HepG2 (cell line): Measurements from ENCODE around the gene TCFL5. TPM values are rescaled to one million over a fixed set of nuclear protein-coding genes. Genes with fewer than 3 reads are reported as not detected.
A peak's percentile ranks its signal among the peaks of the same experiment; 100 is the strongest.

Experiments used
- ATF4 ChIP-seq, 2 experiments: fragments of 450-650 bp in 1 of 2; sonication (generic) in 1 of 2; formaldehyde crosslinking; IDR thresholded peaks; 2 replicates each; pipeline versions ENCODE4 v1.5.0 to v1.8.0; 2020 to 2022; ENCODE audit warnings: mild to moderate bottlenecking in 1 of 2, missing genetic modification reagents in 1 of 2
- ELF1 ChIP-seq: sonication (generic); formaldehyde crosslinking; IDR thresholded peaks from 2 replicates; pipeline ENCODE4 v1.4.0; 2020; ENCODE audit warnings: missing genetic modification reagents
- HIC2 ChIP-seq: sonication (generic); formaldehyde crosslinking; IDR thresholded peaks from 2 replicates; pipeline ENCODE4 v1.9.0; 2022; ENCODE audit warnings: low read depth, missing genetic modification reagents
- KDM3A ChIP-seq: IDR thresholded peaks from 2 replicates; pipeline ENCODE4 v1.6.1; 2018; ENCODE audit warnings: low read depth, missing compliant biosample characterization
- KLF6 ChIP-seq: IDR thresholded peaks from 2 replicates; pipeline ENCODE4 v1.8.0; 2016; ENCODE audit warnings: missing biosample characterization, missing genetic modification reagents
- MAFK ChIP-seq, 2 experiments: IDR thresholded peaks in 1 of 2; conservative IDR thresholded peaks in 1 of 2; 2 replicates each; pipeline ENCODE4 v1.6.1; 2011; ENCODE audit warnings: improper control_type of control experiment in 2 of 2, low read length in 2 of 2
- MTERF4 ChIP-seq: sonication (generic); formaldehyde crosslinking; IDR thresholded peaks from 2 replicates; pipeline ENCODE4 v1.8.0; 2023; ENCODE audit warnings: mild to moderate bottlenecking, missing genetic modification reagents
- PAWR ChIP-seq: sonication (generic); formaldehyde crosslinking; IDR thresholded peaks from 2 replicates; pipeline ENCODE4 v1.4.0; 2020; ENCODE audit warnings: missing genetic modification reagents, mild to moderate bottlenecking, borderline replicate concordance
- REST ChIP-seq, 2 experiments: IDR thresholded peaks; 2 replicates each; pipeline ENCODE4 v1.6.1; 2011 to 2012; ENCODE audit warnings: low read length in 2 of 2, borderline replicate concordance in 1 of 2, low read depth in 1 of 2, mild to moderate bottlenecking in 1 of 2, moderate library complexity in 1 of 2
- TBX2 ChIP-seq: sonication (generic); formaldehyde crosslinking; IDR thresholded peaks from 2 replicates; pipeline ENCODE4 v1.5.0; 2020; ENCODE audit warnings: missing genetic modification reagents, mild to moderate bottlenecking, borderline replicate concordance
- ZBTB37 ChIP-seq: sonication (generic); formaldehyde crosslinking; IDR thresholded peaks from 2 replicates; pipeline ENCODE4 v1.4.0; 2020; ENCODE audit warnings: mild to moderate bottlenecking, missing genetic modification reagents
- ZBTB42 ChIP-seq: sonication (generic); formaldehyde crosslinking; IDR thresholded peaks from 2 replicates; pipeline ENCODE4 v1.5.0; 2020; ENCODE audit warnings: mild to moderate bottlenecking, missing genetic modification reagents
- ZNF18 ChIP-seq: sonication (generic); formaldehyde crosslinking; IDR thresholded peaks from 2 replicates; pipeline ENCODE4 v1.8.0; 2022; ENCODE audit warnings: mild to moderate bottlenecking, missing genetic modification reagents; ENCODE audit not compliant: insufficient replicate concordance
- ZNF34 ChIP-seq: sonication (generic); formaldehyde crosslinking; IDR thresholded peaks from 2 replicates; pipeline ENCODE4 v1.4.0; 2020; ENCODE audit warnings: mild to moderate bottlenecking, missing genetic modification reagents, borderline replicate concordance
- ZNF761 ChIP-seq: sonication (generic); formaldehyde crosslinking; conservative IDR thresholded peaks from 2 replicates; pipeline ENCODE4 v1.4.0; 2020; ENCODE audit warnings: mild to moderate bottlenecking, missing genetic modification reagents
- ZNF773 ChIP-seq: sonication (generic); formaldehyde crosslinking; IDR thresholded peaks from 2 replicates; pipeline ENCODE4 v1.4.0; 2020; ENCODE audit warnings: missing genetic modification reagents, borderline replicate concordance
- ZNF883 ChIP-seq: sonication (generic); formaldehyde crosslinking; IDR thresholded peaks from 2 replicates; pipeline ENCODE4 v1.5.1; 2020; ENCODE audit warnings: mild to moderate bottlenecking, missing genetic modification reagents; ENCODE audit errors: not compliant biosample characterization
- polyA plus RNA-seq, 8 experiments: library from polyadenylated mRNA; depleted of rRNA in 3 of 8; stranded (reverse) in 7 of 8; unstranded in 1 of 8; fragments of >200 nt; fragmentation: Illumina TruSeq in 4 of 8; extraction: Trizol in 4 of 8; gene quantifications; 2 replicates each; pipeline versions ENCODE4 v1.2.1 to v1.2.3, GENCODE V29; 2011 to 2016; ENCODE audit warnings: low read depth in 4 of 8, missing spikeins in 1 of 8, mixed read lengths in 1 of 8; ENCODE audit not compliant: insufficient read depth in 1 of 8
- total RNA-seq, 5 experiments: library from RNA; depleted of rRNA; stranded (reverse); fragments of >200 nt; fragmentation: Illumina TruSeq; extraction: Trizol; gene quantifications; 2 replicates each; pipeline ENCODE4 v1.2.3, GENCODE V29; 2016; ENCODE audit warnings: low read depth in 1 of 5

TCFL5 gene
- total and polyA plus RNA-seq, 2 of the 13 experiments (the other 11 are each of a cell fraction or from before 2014, with no cell fraction given), result 14.8 to 20.0 TPM

- peak; percentile 9 for TF ChIP-seq ZNF883 (CRISPR knock-in tag)
- peak; percentile 90; the same call in 1 of the 2 replicates for TF ChIP-seq KLF6 (CRISPR knock-in tag)
- TF ChIP-seq TBX2 (CRISPR knock-in tag), result peak; percentile 81
- TF ChIP-seq ZBTB42, result peak; percentile 28; the same call in 1 of the 2 replicates
- no peak for TF ChIP-seq MAFK (conservative IDR thresholded peaks at IDR 0.05 in 1 of 2, IDR thresholded peaks at IDR 0.05 in 1 of 2; ENCODE audit: low read length in 2 of 2)
- peak; percentile 76 for TF ChIP-seq HIC2
- TF ChIP-seq ELF1 (CRISPR knock-in tag), result peak; percentile 62
- peak in 1 of 2 experiments; percentile 59; a peak in 1 of 4 replicates for TF ChIP-seq ATF4 (CRISPR knock-in tag; IDR thresholded peaks at IDR 0.05)
- peak; percentile 27 for TF ChIP-seq ZNF18
- peak; percentile 38; the same call in 1 of the 2 replicates for TF ChIP-seq ZNF773 (CRISPR knock-in tag)
- TF ChIP-seq ZBTB37 (CRISPR knock-in tag), result peak; percentile 56
- no peak for TF ChIP-seq PAWR (CRISPR knock-in tag)
- TF ChIP-seq ZNF34 (CRISPR knock-in tag), result peak; percentile 79; the same call in 1 of the 2 replicates
- peak; percentile 60; the same call in 1 of the 2 replicates for TF ChIP-seq MTERF4 (CRISPR knock-in tag)
- peak; percentile 68 for TF ChIP-seq KDM3A (CRISPR knock-in tag)
- TF ChIP-seq ZNF761 (CRISPR knock-in tag), result peak; percentile 83; the same call in 1 of the 2 replicates
- no peak; a peak in 1 of 4 replicates for TF ChIP-seq REST (IDR thresholded peaks at IDR 0.05; ENCODE audit: borderline replicate concordance in 1 of 2, low read depth in 1 of 2, low read length in 2 of 2)
These were observed 55.8 kb downstream of the TCFL5 start (continued) for GRCh38 chr20:62805711-62806382.
